GM21723 (cell line): Measurements from ENCODE around the gene MORN1.
"Not testable (repeated sequence)": the region's sequence is repeated elsewhere in the genome, so short reads cannot be mapped to it uniquely, and the experiment has no call there.

Source experiments
- ATAC-seq: cut with Tn5 transposase; IDR thresholded peaks from one replicate; pipeline ENCODE4 v1.9.1; 2021; ENCODE audit warnings: mild to moderate bottlenecking, moderate library complexity; ENCODE audit not compliant: unreplicated experiment

Gene MORN1

DNA sequence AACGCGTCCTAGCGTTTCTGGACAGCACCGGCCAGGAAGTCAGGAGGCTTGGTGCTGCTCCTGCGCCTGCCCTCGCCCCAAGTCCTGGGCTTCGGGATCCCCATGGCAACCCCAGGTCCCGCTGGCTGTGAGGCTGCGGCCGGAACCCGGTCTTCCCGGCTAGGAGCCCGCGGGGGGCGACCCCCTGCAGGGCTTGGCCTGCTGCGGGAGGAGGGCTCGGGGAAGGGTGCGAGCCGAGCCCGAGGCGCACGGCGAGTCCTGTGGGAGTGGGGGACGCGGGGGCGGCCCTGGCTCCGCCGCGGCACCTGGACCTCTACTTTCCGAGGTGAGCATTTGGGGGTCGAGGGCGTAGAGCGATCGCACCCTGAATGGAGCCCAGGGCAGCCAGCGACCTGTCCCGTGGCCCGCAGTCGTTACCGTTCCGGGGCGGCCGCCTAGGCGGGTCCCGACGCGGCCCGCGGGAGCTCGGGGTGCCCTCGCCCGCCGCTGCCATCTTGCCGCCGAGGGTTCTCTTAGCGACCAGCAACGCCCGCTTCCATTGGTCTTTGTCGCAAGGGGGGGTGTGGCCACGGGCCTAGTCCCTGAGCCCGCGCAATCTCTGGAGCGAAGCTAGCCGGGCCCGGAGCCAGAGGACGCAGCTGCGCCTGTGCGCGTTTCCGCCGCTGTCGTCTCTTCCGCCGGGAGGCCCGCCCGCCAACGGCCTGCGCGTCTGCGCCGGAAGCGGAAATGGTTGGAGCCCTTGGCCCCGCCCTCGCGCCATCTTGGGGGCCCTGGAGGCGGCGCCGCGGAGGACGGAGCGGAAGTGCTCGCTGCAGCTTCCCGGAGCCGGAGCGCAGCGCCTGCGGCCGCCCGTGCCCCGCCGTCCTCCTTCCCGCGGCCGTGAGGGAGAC, at the start of gene MORN1, which contains the start of gene RER1:
Gene MORN1, minus strand, starts transcription at position 514 of the 890 bp plus-strand sequence. Its CDS starts 21 bp downstream, at position 493.
Gene RER1, plus strand, starts transcription at position 801 of the 890 bp plus-strand sequence. CDS start 3,950 bp downstream, outside the sequence.
- peak; percentile 89 for ATAC-seq

DNA sequence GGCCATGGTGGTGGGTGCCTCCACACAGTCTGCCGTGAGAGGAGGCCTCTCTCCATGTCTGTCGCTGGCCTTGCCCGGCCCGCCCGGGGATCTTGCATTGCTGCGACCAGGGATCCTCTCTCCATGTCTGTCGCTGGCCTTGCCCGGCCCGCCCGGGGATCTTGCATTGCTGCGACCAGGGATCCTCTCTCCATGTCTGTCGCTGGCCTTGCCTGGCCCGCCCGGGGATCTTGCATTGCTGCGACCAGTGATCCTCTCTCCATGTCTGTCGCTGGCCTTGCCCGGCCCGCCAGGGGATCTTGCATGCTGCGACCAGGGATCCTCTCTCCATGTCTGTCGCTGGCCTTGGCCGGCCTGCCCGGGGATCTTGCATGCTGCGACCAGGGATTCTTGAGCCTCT, 49.0 kb upstream of the MORN1 start:
- not testable (repeated sequence) for ATAC-seq

DNA sequence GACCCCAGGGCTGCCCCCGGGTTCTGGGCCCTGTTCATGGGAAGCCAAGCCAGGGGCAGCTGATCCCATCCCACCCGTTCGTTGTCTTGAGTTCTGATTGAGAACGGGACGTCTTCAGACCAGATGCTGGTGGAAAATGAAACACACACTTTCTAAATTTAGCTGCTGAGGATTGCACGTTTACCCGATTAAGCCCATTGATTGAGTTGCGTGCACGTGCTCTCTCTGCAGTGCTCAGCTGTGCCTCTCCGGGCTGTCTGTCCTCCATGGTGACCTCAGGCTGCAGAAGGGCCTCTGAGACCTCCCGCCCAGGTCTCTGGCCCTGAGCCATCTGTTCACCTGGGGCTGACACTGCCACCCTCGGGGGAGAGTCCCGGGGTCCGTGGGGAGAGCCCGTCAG, 48.0 kb upstream of the MORN1 start:
- no peak for ATAC-seq

DNA sequence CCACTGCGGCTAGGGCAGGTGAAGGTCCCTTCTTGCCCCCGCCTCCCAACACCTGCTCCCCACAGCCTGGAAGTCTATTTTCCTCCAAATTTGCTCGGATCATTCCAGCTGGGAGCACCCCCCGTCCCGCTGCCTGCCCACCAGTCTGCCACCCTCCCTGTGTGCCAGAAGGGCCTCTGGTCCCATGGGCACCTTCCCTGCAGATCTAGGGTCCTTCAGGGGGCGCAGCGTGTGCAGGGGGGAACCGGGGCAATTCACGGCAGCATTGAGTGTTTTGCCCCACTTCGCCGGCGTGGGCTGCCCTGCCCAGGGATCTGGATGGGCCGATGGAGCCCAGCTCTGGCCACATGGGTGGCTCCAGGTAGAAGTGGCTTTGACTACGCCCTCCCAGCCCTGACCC, 47.3 kb upstream of the MORN1 start:
- no peak for ATAC-seq

DNA sequence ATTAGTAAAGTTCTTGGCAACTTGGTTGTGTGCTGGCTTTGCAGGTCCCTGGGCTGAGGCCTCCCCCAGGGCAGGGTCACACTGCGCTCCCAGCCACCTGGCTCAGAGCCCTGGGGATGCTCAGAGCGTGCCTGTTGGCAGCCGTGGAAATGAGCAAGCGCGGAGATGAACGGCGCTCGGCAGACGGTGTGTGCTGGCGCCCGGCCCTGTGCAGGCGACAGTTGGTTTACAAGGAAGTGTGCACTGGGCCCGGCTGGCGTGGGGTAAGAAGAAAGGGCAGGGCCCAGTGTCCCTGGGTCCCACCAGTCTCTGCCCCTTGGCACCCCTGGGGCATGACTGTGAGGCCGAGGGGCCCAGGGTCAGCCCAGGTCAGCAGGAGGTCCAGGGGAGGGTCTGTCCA, 46.7 kb upstream of the MORN1 start:
- no peak for ATAC-seq

DNA sequence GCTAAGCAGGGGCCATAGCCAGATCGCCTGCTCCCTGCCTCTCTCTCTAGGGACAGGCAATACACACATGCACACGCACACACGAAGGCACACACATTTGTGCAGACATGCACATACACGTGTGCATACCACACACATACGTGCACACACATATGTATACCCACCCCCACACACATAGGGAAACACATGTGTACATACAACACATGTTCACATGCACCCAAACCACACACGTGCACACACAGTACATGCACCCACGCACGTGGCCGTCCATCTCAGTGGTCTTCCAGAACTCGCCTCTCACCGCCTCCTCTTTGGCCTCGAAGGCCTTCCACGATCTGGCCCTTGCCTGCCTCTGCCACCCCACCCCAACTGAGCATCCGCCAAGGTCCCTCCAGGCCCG, 46.3 kb upstream of the MORN1 start:
- ATAC-seq = no peak

DNA sequence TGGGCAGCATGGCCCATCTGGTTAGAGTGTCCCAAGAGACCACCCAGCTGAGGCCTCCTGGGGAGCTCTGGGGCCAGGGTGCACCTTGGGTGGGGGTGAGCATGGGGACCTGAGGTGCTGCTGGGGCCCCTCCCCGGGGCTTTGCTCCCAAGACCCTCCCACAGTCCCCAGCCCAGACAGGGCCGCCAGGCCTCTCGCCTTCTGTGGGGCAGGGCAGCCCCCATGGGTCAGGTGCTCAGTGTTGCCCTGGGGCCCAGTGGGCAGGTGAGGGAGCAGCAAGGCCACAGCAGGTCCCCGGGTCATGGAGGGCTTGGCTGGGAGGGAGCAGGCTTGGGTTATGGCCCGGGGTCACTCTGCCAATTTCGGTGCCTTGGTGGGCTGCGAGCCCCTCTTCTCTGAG, 45.5 kb upstream of the MORN1 start:
- ATAC-seq = no peak

DNA sequence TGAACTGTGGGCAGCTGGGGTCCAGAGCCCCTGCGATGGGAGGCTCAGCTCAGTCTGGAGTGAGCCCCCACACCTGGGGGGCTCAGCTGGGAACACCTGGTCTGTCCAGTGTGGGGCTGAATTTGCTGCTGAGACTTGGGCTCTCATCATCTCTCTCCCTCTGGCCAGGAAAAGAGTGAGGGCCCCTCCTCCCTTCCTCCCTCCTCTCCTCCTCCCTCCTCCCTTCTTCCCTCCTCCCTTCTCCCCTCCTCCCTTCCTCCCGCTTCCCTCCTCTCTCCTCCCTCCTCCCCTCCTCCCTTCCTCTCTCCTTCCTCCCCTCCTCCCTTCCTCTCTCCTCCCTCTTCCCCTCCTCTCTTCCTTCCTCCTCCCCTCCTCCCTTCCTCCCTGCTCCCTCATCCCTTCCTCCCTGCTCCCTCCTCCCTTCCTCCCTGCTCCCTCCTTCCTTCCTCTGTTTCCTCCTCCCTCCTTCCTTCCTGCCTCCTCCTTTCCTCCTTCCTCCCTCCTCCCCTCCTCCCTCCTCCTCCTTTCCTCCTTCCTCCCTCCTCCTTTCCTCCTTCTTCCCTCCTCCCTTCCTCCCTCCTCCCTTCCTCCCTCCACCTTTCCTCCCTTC, 44.5 kb upstream of the MORN1 start:
- ATAC-seq = no peak

DNA sequence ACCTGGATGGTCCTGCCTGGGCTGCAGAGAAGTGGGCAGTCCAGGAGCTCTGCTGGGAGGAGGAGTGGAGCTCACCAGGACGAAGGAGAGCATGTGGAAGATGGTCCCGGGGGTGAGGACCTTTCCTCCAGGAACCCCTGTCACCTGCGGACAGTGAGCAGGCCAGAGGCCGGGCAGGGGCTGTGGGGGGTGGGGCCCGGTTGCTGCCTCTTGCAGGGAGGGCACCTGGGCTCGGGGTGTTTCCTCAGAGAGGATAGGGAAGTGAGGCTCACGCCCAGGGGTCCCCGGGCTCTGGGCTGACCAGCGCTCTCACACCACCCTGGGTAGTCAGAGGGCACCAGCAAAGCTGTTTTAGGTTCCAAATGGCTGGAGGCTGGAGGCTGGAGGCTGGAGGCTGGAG, 43.7 kb upstream of the MORN1 start:
- ATAC-seq = no peak

DNA sequence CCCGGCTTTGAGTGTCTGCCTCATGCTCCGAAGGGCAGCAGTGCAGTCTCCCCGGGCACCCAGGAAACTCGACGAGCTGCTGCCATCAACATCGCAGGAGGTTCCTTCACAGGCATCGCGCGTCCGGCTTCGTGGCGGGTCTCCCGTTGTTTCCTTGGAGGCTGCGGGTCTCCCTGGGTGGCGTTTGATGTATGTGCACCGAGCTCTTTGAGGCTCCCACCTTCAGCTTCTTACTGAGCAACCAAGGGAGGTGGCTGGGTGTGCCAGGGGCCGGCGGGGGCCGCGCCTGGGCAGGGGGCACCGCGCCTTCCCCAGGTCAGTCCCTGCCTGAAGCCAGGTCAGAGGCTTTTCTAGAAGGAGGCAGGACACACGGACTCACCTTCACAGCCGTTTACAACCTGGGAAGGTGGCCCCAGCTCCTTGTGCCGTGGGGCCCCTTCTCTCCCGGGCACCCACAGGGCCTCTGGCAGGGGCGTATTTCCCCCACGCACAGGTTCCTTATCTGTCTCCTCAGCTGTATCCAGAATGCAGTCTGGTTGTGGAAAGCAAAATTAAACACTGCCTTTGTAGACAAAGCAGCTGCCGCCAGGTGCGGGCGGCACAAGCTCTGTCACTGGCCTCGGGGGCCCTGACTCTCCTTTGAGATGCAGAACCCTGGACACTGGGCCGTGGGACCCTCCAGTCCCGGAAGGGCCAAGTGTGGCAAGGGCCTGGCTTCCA, 42.7 kb upstream of the MORN1 start:
- no peak for ATAC-seq

DNA sequence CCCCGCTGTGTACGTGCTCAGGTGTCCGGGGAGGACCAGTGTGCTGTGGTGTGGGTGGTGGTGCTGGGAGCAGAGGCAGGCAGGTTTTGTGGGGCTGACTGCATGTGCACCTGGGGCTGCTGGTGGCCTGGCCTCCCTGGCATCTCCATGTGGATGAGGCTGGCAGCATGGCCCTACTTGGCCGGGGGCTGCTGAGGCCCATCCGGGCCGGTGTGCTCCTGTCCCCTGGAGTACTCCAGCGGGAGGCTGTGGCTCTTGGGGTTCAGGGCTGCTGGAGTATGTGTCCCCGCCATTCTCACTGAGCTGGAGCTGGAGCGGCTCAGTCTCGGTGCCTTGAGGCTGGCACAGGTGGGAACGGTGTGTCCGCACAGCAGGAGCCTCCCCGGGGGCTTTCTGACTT, 41.8 kb upstream of the MORN1 start:
- ATAC-seq = no peak

DNA sequence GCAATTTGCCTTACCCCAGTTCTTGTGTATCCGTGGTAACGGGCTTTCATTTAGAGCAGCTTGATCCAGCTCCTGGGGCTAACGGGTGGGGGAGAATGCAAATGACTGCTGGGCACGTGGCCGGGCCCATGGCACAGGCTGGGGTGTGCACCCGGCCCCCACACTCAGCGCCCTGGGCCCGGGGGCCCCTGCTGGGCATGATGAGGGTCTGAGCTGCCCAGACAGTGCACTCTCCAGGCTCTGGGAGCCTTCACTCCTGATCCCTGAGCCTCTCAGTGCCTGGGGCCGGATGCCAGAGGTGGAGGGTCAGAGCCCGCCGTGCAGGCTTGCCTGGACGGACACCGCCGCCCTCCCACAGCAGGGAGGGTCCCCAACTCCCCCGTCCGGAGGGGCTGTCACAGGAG, 41.1 kb upstream of the MORN1 start:
- no peak for ATAC-seq

DNA sequence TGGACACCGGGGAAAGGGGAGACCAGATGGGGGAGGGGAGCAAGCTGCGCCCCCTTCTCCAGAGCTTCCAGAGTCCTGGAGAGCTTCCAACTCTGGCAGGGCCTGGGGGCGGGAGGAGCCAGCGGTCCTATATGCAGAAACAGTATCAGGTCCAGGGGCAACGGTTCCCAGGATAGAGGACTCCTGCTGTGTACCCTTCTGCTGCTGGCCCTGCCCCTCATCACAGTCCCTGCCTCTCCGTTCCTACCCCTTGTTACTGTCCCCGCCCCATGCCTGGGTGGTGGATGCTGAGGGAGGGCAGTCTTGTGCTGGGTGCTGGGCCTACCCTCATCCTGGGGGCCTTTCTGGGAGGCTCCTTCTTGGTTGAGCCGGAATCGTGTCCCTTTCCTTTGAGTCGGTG, 40.2 kb upstream of the MORN1 start:
- no peak for ATAC-seq

DNA sequence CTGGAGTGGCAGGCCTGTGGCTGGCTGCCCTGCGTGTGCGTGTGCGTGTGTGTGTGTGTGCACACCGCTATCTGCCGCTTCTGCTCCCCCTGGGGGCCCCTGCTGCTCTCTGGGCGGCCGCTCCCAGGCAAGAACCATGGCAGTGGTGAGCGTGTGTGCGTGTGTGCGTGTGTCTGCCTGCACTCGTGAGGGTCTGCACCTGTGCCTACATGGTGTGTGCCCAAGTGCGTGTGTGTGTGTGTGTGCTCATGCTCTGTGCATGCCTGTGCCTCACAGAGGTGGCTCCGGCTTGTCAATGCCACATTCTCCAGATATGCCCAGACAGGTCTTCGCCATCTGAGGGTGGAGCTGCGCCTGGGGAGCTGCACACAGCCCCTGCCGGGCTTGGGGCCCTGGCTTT, 39.7 kb upstream of the MORN1 start:
- no peak for ATAC-seq

DNA sequence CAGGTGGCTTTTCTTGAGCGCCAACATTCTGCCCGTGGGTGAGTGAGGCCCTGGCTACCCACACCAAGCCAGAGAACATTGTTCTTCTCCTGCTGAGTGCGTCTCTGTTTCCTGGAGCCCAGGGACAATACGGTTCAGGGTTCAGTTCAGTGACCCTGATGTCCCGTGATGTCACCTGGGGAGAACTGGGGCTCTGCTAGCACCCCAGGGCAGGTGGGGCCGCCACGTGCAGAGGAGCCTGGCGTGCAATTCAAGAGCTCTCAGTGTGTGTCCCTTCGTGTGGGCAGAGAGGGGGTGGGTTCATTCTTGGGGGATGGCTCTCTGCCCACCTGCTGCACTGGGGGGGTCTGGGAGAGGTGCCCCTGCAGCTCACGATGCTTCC, 39.2 kb upstream of the MORN1 start:
- ATAC-seq = no peak

DNA sequence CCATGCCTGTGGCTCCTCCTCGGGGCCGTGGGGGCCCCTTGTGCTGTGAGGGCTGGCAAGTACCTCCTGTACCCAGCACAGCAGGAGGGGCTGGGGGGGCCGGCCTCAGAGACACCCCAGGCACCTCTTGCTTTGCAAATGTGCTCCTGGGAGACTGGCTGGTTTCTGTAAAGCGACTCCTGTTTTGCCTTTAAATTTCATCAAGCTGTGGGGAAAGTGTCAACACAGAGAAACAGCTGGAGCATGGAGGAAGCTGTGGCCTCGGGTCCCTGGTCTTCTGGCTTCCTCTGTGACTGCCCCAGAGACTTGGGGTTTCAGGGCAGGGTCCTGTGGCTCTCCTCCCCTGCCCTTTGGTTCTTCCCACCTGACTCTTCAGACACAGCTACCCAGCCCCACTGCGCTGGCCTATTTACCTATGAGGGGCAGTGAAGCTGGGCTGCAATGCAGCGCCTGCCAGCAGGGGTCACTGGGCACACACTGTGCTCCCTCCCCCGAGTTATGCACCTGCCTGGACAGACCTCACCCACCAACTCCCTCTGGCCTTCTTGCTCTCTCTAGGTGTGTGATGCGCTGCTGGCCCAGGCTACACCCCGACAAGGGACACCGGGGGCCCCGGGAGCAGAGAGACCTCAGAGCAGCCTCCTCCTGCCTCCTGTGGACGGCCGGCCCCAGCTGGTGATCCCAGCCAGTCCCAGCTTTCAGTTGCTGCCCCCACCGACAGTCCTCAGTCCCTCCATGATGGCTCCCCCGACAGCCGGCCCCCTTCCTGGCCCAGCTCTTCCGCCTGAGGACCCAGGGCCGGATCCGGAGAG, 38.6 kb upstream of the MORN1 start:
- ATAC-seq = no peak

DNA sequence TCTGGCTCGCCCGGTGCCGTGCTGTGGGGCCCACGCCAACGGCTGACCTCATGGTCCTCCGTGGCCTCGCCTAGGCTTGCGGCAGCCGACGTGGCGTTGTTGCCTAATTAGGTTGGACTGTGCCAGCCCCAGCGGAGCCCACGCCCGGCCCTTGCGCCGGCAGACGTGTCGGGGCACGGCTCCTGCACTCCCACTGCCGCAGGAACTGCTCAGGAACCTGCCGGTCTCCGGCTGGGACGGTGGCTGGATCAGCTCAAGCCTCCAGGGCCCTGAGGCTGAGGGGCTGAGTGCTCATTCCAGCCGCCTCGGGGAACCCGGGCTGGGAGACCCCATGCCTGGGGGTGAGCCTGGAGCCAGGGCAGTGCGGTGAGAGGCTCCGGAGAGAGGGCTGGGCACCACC, 37.1 kb upstream of the MORN1 start:
- no peak for ATAC-seq

DNA sequence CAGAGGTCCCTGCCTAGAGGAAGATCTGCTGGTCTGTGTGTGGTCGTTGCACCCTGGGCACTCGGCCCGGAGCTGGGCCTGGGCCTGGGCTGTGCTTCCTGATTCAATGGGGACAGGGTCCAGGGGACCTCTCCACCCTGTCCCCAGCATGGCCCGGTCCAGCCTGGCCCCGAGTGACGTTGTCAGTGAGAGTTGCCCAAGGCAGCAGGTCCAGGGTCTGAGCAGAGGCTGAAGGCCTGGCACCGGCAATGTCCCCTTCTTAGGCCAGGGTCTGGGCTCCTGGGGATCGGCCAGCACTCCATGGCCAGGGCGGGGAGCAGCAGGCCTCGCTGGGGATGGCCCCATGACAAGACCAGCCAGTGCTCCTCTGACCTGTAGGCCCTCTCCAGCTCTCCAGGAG, 36.6 kb upstream of the MORN1 start:
- no peak for ATAC-seq

DNA sequence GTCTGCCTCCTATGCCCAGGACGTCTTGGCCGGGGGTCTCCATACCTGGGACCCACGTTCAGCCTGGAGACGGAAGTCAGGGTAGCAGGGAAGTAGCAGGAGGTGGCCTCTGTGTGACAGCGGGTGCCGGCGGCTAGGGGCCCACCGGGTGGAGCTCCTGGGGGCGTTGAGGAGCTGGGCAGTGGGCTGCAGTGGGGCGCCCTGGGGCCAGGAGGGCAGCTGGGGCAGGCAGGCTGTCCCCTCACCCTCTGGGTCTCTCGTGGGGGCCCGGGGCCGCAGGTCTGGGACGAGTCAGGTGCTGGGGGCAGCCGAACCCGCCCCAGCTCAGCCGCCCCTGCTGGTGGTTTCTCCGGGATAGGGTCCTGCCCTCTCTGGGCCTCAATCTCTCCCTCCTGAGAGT, 35.7 kb upstream of the MORN1 start:
- ATAC-seq = no peak

DNA sequence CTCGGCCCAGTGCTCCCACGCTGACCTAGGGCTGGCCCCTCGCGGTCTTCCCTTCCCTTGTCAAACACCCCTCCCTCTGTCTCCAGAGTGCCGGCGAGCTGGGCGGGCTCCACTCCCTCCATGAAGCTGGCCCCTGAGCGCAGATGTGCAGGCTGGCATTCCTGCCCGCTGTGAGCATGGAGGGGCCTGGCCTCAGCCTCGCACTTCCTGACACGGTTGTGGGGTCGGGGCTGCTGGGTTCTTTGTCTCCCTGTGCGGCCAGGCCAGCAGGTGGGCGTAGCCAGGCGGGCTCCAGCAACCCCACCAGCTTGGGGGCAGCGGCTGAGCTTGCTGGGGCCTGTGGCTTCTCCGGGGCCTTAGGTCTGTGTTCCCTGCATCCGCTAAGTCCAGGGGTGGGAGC, 35.2 kb upstream of the MORN1 start:
- ATAC-seq = no peak

DNA sequence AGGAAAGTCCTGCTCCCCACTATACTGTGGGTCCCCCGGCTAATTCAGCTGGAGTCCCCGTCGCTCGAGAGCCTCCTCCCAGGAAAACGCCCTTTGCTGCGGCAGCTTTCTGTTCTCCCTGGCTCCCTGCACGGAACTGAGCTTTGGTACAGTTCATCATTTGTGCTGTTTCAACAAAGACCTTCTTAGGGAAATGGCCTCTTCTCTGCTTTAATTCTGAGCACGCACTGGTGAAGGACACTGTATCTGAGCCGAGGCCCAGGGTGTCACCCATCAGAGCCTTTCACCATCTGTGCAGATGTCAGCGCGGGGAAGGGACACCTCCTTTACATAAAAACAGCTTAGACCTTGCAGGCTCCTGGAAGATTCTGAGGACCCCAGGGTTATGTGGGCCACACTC, 34.5 kb upstream of the MORN1 start:
- ATAC-seq = no peak
